Naive thymus-derived CD8-positive, alpha-beta T cell (primary cell): Measurements from ENCODE around the gene SP140. TPM values are rescaled to one million over a fixed set of nuclear protein-coding genes. Genes with fewer than 3 reads are reported as not detected.
"Not testable (repeated sequence)": the region's sequence is repeated elsewhere in the genome, so short reads cannot be mapped to it uniquely, and the experiment has no call there.

ENCODE experiments used
- ATAC-seq, 2 donors: fragments of 150-1000 bp; cut with Tn5 transposase in 1 of 2; sonication (Bioruptor Pico), chemical (Tn5 transposase) in 1 of 2; 1 replicate in 1 of 2; 2 replicates in 1 of 2; pipeline ENCODE4 v1.10.0; 2021; ENCODE audit warnings: mild to moderate bottlenecking in 2 of 2, moderate library complexity in 2 of 2
- POLR2A ChIA-PET: fragments of 350-600 bp; sonication (Branson Sonifier 250); formaldehyde crosslinking; loops from one replicate; lab custom pipeline; 2021; ENCODE audit warnings: antibody characterized with exemption; lab: Charles Lee
- DNase-seq, 10 donors: peaks; one replicate each; pipeline versions ENCODE4 v3.0.0 to v3.0.0-alpha.2; 2020 to 2022
- H3K27ac Mint-ChIP-seq, 10 donors: one replicate each; pipeline ENCODE4 v1.8.0; 2020 to 2022; ENCODE audit warnings: mild to moderate bottlenecking in 10 of 10, mixed read lengths in 10 of 10, moderate library complexity in 4 of 10, inconsistent platforms in 1 of 10
- H3K27me3 Mint-ChIP-seq, 5 donors: one replicate each; pipeline ENCODE4 v1.8.0; 2021 to 2022; ENCODE audit warnings: mixed read lengths in 5 of 5
- H3K36me3 Mint-ChIP-seq, 3 donors: one replicate each; pipeline ENCODE4 v1.8.0; 2020 to 2022; ENCODE audit warnings: mixed read lengths in 3 of 3, mild to moderate bottlenecking in 2 of 3, inconsistent platforms in 1 of 3
- H3K4me1 Mint-ChIP-seq, 4 donors: one replicate each; pipeline ENCODE4 v1.8.0; 2021 to 2022; ENCODE audit warnings: mixed read lengths in 4 of 4
- H3K4me3 Mint-ChIP-seq, 10 donors: one replicate each; pipeline ENCODE4 v1.8.0; 2020 to 2022; ENCODE audit warnings: mild to moderate bottlenecking in 10 of 10, mixed read lengths in 10 of 10, moderate library complexity in 6 of 10, inconsistent platforms in 1 of 10
- H3K9me3 Mint-ChIP-seq, 9 donors: one replicate each; pipeline ENCODE4 v1.8.0; 2020 to 2022; ENCODE audit warnings: mixed read lengths in 9 of 9, mild to moderate bottlenecking in 3 of 9, inconsistent platforms in 1 of 9, moderate library complexity in 1 of 9
- polyA plus RNA-seq, 3 donors: library from polyadenylated mRNA; unstranded; fragments of 300-500 nt; fragmentation: Illumina TruSeq; gene quantifications; one replicate each; pipeline ENCODE4 v1.2.3, GENCODE V29; 2021
- total RNA-seq, 8 experiments: library from RNA in 2 of 8; stranded (reverse) in 2 of 8; gene quantifications; one replicate each; pipeline ENCODE4 v1.2.3 and lab custom pipeline; 2021 to 2026

Gene SP140
- total and polyA plus RNA-seq, 5 experiments from 2014 or later, result 7.5 to 27.5 (median 14.8) TPM

DNA sequence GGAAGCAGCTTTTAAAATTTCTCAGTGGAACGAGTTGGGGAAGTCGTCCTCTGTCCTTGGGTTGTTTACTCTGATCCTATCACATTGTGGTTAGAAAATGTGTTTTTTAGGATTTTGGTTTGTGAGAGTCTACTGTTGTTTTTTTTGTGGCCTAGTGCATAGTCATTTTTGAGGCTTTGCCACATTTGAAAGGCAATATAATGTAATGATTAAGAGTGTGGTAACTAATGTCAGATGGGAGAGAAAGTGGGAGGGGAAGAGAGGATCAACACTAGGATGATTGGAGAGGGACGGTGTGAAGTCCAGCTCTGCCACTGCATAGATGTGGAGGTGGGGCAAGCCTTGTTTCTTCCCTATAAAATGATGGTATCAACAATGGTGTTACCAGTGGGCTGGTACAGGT lies 109.9 kb downstream of the SP140 start:
- Mint-ChIP-seq H3K4me1 (peaks cover 36 to 68% (median 64%) of the 10 kb centered on the region in 4 donors), H3K27me3 (no peaks in the 10 kb centered on the region), H3K36me3 (peaks cover 19 to 66% (median 47%) of the 10 kb centered on the region in 3 donors), H3K27ac (peak overlapping the region; percentile 76 to 94 (median 88)), H3K4me3 (peak overlapping the region; percentile 11 to 82 (median 68)), H3K9me3 (peaks cover 0 to 9% (median 0%) of the 10 kb centered on the region in 9 donors)
- ATAC-seq (peak in 1 of 2 donors; percentile 39), DNase-seq (no peak)
- POLR2A ChIA-PET, result interaction anchor here (2.1 kb wide), 1 partner anchor 8 kb away, joined by 7 read pairs; the partner anchor contains the start of gene SP140L

DNA sequence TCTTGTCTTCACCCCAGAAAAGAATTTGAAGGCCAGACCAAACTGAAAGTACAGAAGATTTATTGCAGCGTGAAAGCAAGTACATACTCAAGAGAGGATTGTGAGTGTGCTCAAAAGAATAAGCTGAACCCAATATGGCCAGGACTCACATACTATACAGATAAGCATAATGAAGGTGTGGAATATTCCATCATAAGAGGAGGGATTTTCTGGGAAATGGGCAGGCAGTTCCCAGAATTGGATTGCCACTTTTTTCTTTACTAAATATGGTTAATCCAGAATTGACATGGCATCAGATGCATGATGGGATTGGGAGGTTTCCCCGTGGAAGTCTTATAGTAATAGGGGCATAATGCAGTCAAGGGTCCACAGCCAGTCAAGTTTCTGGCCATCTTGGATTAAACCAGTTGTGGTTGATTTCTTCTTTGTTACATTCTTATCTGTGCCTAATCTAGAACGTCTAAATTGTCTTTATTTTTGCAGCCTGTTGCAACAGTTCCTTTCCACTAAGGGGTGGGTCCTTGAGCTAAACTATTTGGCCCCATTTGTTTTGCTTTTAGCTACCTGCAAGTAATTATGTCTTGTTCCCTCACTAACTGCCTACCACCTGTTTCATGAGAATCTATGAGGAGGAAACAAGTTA lies 110.4 kb downstream of the SP140 start:
- peak overlapping the region; percentile 76 to 94 (median 88) for H3K27ac Mint-ChIP-seq
- peak overlapping the region; percentile 40 to 82 (median 68) for H3K4me3 Mint-ChIP-seq
- DNase-seq (no peak), ATAC-seq (peak; percentile 45 to 53)
- H3K27me3 Mint-ChIP-seq, result no peaks in the 10 kb centered on the region
- H3K9me3 Mint-ChIP-seq, result peaks cover 0 to 9% (median 0%) of the 10 kb centered on the region in 9 donors
- peaks cover 33 to 62% (median 58%) of the 10 kb centered on the region in 4 donors for H3K4me1 Mint-ChIP-seq
- peaks cover 19 to 61% (median 42%) of the 10 kb centered on the region in 3 donors for H3K36me3 Mint-ChIP-seq
- POLR2A ChIA-PET, result interaction anchor here (0.5 to 2.1 kb wide), 3 partner anchors 9 to 436 kb away, joined by 3 to 7 read pairs (median 3); partner anchors contain the start of gene SP140L

DNA sequence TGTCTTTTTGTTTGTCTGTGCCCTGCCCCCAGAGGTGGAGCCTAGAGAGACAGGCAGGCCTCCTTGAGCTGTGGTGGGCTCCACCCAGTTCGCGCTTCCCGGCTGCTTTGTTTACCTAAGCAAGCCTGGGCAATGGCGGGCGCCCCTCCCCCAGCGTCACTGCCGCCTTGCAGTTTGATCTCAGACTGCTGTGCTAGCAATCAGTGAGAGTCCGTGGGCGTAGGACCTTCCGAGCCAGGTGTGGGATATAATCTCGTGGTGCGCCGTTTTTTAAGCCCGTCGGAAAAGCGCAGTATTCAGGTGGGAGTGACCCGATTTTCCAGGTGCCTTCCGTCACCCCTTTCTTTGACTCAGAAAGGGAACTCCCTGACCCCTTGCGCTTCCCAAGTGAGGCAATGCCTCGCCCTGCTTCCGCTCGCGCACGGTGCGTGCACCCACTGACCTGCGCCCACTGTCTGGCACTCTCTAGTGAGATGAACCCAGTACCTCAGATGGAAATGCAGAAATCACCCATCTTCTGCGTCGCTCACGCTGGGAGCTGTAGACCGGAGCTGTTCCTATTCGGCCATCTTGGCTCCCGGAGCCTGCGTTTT lies 116.5 kb downstream of the SP140 start:
- Mint-ChIP-seq H3K27ac (peak overlapping the region in 6 of 10 donors; percentile 34 to 80 (median 54)), H3K36me3 (peaks cover 48 to 58% (median 53%) of the 10 kb centered on the region in 3 donors), H3K9me3 (peaks cover 12 to 43% (median 37%) of the 10 kb centered on the region in 9 donors), H3K4me1 (peaks cover 27 to 48% (median 45%) of the 10 kb centered on the region in 4 donors), H3K4me3 (peak overlapping the region in 3 of 10 donors; percentile 43 to 68 (median 55))
- POLR2A ChIA-PET, H3K27me3 Mint-ChIP-seq, ATAC-seq: not testable (repeated sequence)
- DNase-seq, result peak in 1 of 10 donors; percentile 31

DNA sequence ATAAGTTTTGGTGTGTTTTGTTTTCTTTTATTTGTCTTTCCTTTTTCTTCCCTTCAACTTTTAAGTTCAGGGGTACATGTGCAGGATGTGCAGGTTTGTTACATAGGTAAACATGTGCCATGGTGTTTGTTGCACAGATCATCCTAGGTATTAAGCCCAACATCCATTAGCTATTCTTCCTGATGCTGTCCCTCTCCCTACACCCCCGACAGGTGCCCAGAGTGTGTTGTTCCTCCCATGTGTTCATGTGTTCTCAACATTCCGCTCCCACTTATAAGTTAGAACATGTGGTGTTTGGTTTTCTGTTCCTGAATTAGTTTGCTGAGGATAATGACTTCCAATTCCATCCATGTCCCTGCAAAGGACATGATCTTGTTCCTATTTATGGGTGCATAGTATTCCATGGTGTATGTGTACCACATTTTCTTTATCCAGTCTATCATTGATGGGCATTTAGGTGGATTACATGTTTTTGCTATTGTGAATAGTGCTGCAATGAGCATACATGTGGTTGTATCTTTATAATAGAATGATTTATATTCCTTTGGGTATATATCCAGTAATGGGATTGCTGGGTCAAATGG lies 117.6 kb downstream of the SP140 start:
- H3K27ac Mint-ChIP-seq, result peak overlapping the region in 7 of 10 donors; percentile 2 to 81 (median 49)
- ATAC-seq, POLR2A ChIA-PET, H3K27me3 Mint-ChIP-seq, DNase-seq: not testable (repeated sequence)
- peaks cover 48 to 59% (median 54%) of the 10 kb centered on the region in 3 donors for H3K36me3 Mint-ChIP-seq
- peaks cover 12 to 48% (median 37%) of the 10 kb centered on the region in 9 donors for H3K9me3 Mint-ChIP-seq
- H3K4me3 Mint-ChIP-seq, result peak overlapping the region in 4 of 10 donors; percentile 26 to 68 (median 32)
- H3K4me1 Mint-ChIP-seq, result peaks cover 31 to 57% (median 52%) of the 10 kb centered on the region in 4 donors

DNA sequence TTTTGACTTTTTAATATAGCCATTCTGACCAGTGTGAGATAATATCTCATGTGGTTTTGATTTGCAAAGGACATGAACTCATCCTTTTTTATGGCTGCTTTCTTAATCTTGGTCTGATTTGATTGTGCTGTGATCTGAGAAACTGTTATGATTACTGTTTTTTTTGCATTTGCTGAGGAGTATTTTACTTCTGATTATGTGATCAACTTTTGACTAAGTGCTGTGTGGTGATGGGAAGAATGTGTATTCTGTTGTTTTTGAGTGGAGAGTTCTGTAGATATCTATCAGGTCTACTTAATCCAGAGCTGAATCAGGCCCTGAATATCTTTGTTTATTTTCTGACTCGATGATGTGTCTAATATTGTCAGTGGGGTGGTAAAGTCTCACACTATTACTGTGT lies 118.2 kb downstream of the SP140 start:
- ATAC-seq (no peak), DNase-seq (no peak)
- Mint-ChIP-seq H3K4me3 (peak overlapping the region in 6 of 10 donors; percentile 15 to 40 (median 23)), H3K27me3 (no peaks in the 10 kb centered on the region), H3K36me3 (peaks cover 48 to 59% (median 59%) of the 10 kb centered on the region in 3 donors), H3K4me1 (peaks cover 32 to 63% (median 59%) of the 10 kb centered on the region in 4 donors), H3K27ac (peak overlapping the region in 7 of 10 donors; percentile 12 to 84 (median 49)), H3K9me3 (peaks cover 12 to 48% (median 37%) of the 10 kb centered on the region in 9 donors)
- POLR2A ChIA-PET, result no interaction called here

DNA sequence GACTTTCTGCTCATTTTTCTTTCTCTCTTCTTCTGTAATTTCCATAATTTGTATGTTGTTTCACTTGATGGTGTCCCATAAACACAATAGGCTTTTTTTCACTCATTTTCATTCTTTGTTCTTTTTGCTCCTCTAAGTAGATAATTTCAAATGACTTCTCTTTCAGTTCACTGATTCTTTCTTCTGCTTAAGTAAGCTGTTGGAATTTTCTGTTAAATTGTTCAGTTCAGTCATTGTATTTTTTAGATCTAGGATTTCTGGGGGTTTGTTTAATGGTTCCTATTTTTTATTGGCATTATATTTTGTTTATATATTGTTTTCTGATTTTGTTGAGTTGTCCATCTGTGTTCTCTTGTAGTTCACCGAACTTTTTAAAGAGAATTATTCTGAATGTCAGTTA lies 120.9 kb downstream of the SP140 start:
- DNase-seq (no peak), ATAC-seq (no peak)
- Mint-ChIP-seq H3K9me3 (peaks cover 12 to 48% (median 37%) of the 10 kb centered on the region in 9 donors), H3K4me3 (peak overlapping the region in 6 of 10 donors; percentile 8 to 44 (median 36)), H3K27me3 (no peaks in the 10 kb centered on the region), H3K4me1 (peaks cover 38 to 82% (median 78%) of the 10 kb centered on the region in 4 donors), H3K27ac (peak overlapping the region in 7 of 10 donors; percentile 8 to 73 (median 37)), H3K36me3 (peaks cover 48 to 74% (median 61%) of the 10 kb centered on the region in 3 donors)
- POLR2A ChIA-PET, result no interaction called here

DNA sequence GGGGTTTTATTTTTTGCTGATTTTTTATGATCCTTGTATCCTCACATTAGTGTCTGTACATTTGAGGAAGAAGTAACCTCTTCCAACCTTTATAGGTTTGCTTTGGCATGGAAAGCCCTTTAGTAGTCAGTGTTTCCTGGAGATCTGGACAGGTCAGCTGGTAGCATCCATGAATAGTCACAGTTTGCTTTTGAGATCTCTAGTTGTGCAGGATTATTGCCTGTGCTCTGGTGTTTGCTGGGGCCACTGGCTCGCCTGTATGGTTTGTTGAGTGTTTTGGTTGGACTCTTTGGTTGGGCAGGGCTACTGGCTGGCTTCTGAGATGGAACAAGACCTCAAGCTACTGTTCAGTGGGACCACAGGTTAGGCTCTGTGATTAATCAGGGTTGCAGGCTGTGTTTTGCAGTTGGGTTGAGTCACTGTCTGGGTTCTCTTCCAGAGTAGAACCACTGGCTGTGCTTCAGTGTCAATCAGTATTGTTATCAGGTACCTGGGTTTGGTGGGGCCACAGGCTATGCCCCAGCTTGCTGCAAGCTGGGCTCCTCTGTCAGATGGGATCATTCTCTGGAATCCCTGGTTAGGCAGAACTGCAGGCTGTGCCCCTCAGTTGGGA lies 121.5 kb downstream of the SP140 start:
- H3K4me1 Mint-ChIP-seq, result peaks cover 41 to 84% (median 78%) of the 10 kb centered on the region in 4 donors
- peak overlapping the region in 7 of 10 donors; percentile 12 to 82 (median 52) for H3K27ac Mint-ChIP-seq
- H3K27me3 Mint-ChIP-seq, result no peaks in the 10 kb centered on the region
- H3K36me3 Mint-ChIP-seq, result peaks cover 48 to 76% (median 59%) of the 10 kb centered on the region in 3 donors
- ATAC-seq (no peak), DNase-seq (no peak)
- H3K9me3 Mint-ChIP-seq, result peaks cover 12 to 48% (median 37%) of the 10 kb centered on the region in 9 donors
- no peak overlapping the region for H3K4me3 Mint-ChIP-seq
- POLR2A ChIA-PET, result no interaction called here

DNA sequence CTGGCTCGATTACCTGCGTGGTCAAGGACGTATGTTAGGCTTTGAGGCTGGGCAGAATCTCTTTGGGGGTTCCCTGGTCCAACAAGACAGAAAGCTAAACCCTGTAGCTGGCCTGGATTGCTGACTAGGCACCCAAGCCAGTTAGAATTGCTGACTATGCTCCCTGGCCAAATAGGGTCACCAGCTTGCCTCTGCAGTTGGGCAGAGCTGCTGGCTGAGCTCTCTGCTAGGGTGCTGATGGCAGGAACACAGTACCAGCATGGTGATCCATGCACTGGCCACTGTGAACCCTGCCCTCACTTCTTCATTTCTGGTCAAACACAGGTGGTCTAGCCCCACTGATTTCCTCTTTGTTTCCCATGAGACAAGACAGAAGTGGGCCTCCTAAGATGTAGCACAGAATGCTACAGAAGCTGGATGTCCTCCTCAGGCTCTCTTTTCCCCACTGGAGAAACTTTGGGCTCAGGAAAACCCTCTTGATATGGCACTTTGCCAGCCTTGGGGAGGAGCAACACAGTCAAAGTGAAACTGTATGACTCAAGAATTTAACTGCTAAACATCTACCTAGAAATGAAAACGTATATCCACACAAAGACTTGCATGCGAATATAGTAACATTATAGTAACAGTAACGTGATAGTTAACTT lies 122.2 kb downstream of the SP140 start:
- peak overlapping the region; percentile 21 to 87 (median 73) for H3K27ac Mint-ChIP-seq
- no peaks in the 10 kb centered on the region for H3K27me3 Mint-ChIP-seq
- peaks cover 40 to 79% (median 75%) of the 10 kb centered on the region in 4 donors for H3K4me1 Mint-ChIP-seq
- peak overlapping the region in 8 of 10 donors; percentile 5 to 69 (median 48) for H3K4me3 Mint-ChIP-seq
- peaks cover 42 to 73% (median 55%) of the 10 kb centered on the region in 3 donors for H3K36me3 Mint-ChIP-seq
- POLR2A ChIA-PET, result interaction anchor here (0.7 kb wide), 1 partner anchor 21 kb away, joined by 3 read pairs; the partner anchor contains the start of gene SP140L
- ATAC-seq (no peak), DNase-seq (no peak)
- peaks cover 12 to 43% (median 36%) of the 10 kb centered on the region in 9 donors for H3K9me3 Mint-ChIP-seq

DNA sequence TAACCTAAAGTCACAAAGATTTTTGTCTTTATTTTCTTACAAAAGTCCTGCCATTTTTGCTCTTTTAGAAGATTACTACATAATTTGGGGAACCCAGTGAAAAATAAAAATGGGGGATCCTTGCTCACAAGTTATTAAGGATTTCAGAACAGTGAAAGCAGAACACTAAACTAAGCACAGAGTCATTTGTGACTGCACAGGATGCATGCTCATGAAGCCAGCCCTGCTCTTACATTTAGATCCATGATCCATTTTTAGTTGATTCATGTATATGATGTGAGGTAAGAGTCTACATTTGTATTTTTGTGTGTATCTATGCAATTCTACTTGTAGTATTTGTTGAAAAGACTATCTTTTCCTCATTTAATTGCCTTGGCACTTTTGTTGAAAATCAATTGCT lies 123.3 kb downstream of the SP140 start:
- Mint-ChIP-seq H3K27me3 (no peaks in the 10 kb centered on the region), H3K4me1 (peaks cover 32 to 72% (median 66%) of the 10 kb centered on the region in 4 donors), H3K36me3 (peaks cover 33 to 63% (median 45%) of the 10 kb centered on the region in 3 donors), H3K9me3 (peaks cover 11 to 36% (median 31%) of the 10 kb centered on the region in 9 donors), H3K27ac (peak overlapping the region in 6 of 10 donors; percentile 23 to 76 (median 36)), H3K4me3 (peak overlapping the region in 5 of 10 donors; percentile 20 to 58 (median 41))
- POLR2A ChIA-PET, result no interaction called here
- DNase-seq (no peak), ATAC-seq (no peak)

DNA sequence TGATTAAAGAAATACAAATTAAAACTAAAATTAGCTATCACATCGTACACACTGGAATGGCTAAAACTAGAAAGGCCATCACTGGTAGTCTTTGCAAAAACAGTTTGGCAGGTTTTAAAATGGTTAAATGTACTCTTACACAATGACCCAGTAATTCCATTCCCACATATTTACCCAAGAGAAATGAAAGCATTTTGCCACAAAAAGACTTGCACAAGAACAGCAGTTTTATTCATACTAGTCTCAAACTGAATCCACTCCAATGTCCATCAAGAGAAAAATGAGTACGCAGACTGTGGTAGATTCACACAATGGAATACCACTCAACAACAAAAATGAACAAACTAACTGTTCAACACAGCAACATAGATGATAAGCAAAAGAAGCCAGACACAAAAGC lies 130.5 kb downstream of the SP140 start:
- Mint-ChIP-seq H3K36me3 (peaks cover 20 to 56% (median 41%) of the 10 kb centered on the region in 3 donors), H3K27ac (peak overlapping the region in 2 of 10 donors; percentile 7 to 61), H3K27me3 (no peaks in the 10 kb centered on the region), H3K4me3 (no peak overlapping the region), H3K4me1 (peaks cover 9 to 30% (median 21%) of the 10 kb centered on the region in 4 donors), H3K9me3 (peaks cover 0 to 3% (median 0%) of the 10 kb centered on the region in 9 donors)
- DNase-seq, result no peak
- no peak for ATAC-seq
- POLR2A ChIA-PET, result no interaction called here

DNA sequence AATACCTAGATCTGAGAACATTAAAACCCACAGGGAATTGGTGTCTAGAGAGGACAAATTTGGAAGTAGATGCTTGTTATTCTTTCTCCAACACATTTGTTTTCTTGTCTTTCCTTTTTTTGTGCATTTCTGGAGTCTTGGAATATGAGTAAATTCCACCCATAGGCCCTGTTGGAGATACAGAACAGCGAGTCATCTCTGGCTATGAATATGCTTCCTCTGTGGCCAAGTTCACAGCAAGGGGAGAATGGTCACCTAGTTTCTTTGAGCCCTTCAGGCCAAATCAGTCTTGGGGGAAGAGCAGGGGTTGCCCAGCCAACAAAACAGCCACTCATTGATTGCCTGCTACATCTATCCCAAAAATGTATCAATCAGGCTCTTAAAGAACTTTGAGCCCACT lies 132.8 kb downstream of the SP140 start:
- H3K27me3 Mint-ChIP-seq, result no peaks in the 10 kb centered on the region
- DNase-seq (no peak), ATAC-seq (no peak)
- peak overlapping the region in 3 of 10 donors; percentile 22 to 79 (median 49) for H3K27ac Mint-ChIP-seq
- POLR2A ChIA-PET, result interaction anchor here (1.2 kb wide), 1 partner anchor 31 kb away, joined by 3 read pairs; the partner anchor contains the start of gene SP140L
- H3K4me1 Mint-ChIP-seq, result peaks cover 17 to 44% (median 33%) of the 10 kb centered on the region in 4 donors
- peaks cover 20 to 64% (median 59%) of the 10 kb centered on the region in 3 donors for H3K36me3 Mint-ChIP-seq
- H3K9me3 Mint-ChIP-seq, result peaks cover 0 to 3% (median 0%) of the 10 kb centered on the region in 9 donors
- no peak overlapping the region for H3K4me3 Mint-ChIP-seq
